GM21529 (cell line): ENCODE results near the gene RERE.

ENCODE experiments used
- ATAC-seq: cut with Tn5 transposase; IDR thresholded peaks from one replicate; pipeline ENCODE4 v1.9.1; 2021; ENCODE audit not compliant: unreplicated experiment

Gene RERE

DNA sequence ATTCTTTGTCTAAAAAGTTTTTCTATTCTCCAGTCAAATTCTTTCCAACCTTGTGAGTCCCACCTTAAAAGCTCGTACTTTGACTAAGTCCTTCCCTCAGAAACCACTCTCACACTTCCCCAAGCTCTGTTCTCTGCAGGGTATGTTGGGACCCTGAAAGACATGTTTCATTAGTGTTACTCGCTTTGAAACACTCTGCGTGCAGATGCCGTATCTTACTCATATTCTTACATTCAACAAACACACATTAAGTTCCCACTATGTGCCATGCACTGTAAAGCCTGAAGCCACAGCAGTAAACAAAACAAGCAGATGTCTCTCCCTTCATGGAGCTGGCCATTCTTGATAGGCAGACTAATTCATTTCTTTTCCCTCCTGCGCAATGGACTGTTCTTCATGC lies 229.7 kb downstream of the RERE start:
- ATAC-seq = no peak

- ATAC-seq = no peak
These were observed 231.0 kb downstream of the RERE start for GRCh38 chr1:8586438-8586837.

DNA sequence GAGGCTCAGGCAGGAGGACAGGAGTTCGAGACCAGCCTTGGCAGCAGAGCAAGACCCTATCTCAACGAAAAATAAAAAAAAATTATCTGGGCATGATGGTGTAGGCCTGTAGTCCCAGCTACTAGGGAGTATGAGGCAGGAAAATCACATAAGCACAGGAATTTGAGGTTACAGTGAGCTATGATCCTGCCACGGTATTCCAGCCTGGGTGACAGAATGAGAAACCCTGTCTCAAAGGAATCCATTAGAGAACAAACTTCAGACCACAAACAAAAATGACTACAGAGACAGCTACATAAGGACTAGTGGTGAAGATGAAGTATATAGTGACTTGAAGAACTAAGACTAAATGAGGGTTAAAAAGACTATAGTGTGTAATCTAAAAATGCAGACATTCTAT lies 233.1 kb downstream of the RERE start:
- no peak for ATAC-seq

GRCh38 chr1:8583031-8583430 lies 234.4 kb downstream of the RERE start:
- ATAC-seq = no peak

DNA sequence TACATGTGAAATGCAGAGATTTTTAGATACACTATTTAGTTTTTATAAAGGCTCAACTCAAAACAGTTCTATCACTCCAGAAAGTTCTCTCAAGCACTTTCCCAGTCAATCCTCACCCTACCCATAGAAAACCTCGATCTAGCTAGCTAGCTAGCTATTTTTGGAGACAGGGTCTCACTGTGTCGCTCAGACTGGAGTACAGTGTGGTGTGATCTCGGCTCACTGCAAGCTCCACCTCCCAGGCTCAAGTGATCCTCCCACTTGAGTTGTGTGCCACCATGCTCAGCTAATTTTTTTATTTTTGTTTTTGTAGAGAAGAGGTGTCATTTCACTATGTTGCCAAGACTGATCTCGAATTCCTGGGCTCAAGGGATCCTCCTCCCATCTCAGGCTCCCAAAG lies 236.9 kb downstream of the RERE start:
- no peak for ATAC-seq

DNA sequence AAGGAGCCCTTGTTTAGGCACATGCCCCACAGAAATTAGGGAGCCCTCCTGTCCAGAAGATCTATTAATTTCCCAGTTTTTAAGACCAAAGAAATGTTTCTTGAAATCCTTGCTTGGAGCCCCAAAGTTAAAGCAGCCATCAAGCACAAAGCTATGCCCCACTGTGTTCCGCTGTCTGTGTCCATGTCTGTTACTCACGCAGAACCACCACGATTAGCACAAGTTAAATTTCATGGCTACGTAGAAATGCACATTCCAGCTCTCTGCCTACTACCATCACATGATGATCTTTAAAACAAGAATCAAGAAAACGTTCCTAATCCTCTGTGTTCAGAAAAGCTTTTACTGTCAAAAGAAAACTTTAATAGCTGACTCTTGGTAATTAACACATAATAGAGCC lies 238.5 kb downstream of the RERE start:
- no peak for ATAC-seq

DNA sequence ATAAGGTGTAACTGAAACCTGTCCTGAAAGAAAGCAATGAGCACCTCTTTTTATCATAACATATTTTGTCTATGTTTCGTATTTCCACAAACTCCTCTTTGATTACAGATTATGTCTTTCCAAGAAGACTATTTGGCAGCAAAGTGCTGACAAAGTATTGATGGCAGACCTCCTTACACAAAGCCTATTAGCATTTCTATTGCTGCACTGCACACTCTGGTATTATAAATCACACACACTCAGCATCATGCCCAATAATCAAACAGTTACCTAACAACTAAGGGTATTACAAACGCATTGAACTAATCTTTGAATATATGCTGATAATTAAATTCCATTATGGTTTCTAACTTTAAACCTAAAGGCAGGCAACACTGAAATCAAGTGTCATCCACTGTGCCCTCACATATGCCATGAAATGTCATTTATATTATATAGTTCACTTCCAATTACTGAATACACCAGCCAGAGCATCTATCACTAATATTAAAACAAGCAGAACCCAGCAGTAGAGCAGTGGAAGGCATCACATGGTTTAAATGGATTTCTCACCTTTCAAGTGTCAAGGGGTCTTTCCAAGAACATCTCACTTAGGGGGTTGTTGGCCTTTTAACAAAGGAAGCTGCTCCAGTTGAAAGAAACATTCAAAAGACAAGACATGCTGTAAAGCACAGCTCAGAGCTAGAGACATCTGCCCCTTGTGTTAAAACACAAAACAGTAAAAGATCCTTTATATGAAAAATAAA lies 239.1 kb downstream of the RERE start:
- ATAC-seq = no peak

DNA sequence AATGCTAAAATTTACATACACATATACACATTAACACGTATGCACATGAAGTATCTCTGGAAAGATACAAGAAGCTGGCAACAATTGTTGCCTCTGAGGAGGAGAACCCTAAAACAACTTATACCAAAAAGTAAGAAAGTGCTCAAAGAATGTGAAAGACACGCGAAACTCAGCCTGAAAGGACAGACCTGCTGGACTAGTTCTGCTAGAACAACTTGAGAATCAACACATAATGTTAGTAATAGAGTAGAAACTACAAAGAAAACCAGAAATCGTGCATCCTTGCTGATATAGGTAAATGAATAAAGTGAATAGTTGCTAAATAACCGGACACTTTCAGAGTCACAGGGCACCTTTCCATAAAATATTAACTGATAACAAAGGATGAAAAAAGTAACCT lies 242.5 kb downstream of the RERE start:
- ATAC-seq = no peak

- ATAC-seq = no peak
These were observed 245.3 kb downstream of the RERE start for GRCh38 chr1:8572106-8572505.

- ATAC-seq = no peak
These were observed 246.0 kb downstream of the RERE start for GRCh38 chr1:8571200-8571984.

DNA sequence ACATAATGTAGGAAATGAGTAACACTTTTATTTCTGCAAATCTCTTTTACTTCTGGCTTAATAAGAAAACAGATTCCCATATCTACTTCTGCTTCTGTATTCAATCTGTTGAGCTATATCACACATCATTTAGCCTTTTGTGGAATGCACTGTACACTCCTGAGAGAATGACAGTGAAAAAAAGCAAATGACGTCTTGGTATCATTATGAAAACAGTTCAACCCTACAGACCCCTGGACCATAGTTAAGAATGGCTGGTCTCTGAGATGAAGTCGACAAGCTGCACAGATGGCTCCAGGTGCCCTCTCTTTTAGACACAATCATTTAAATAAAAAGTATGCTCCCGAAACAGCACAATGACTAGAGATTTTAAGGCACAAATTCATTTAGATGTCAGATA lies 247.0 kb downstream of the RERE start:
- no peak for ATAC-seq

GRCh38 chr1:8569242-8569641 lies 248.2 kb downstream of the RERE start:
- no peak for ATAC-seq

GRCh38 chr1:8568837-8569236 lies 248.6 kb downstream of the RERE start:
- ATAC-seq = no peak

- ATAC-seq = no peak
These were observed 250.3 kb downstream of the RERE start for GRCh38 chr1:8567146-8567545.

- no peak for ATAC-seq
These were observed 251.6 kb downstream of the RERE start for GRCh38 chr1:8565802-8566201.

- no peak for ATAC-seq
These were observed 253.4 kb downstream of the RERE start for GRCh38 chr1:8563944-8564537.

DNA sequence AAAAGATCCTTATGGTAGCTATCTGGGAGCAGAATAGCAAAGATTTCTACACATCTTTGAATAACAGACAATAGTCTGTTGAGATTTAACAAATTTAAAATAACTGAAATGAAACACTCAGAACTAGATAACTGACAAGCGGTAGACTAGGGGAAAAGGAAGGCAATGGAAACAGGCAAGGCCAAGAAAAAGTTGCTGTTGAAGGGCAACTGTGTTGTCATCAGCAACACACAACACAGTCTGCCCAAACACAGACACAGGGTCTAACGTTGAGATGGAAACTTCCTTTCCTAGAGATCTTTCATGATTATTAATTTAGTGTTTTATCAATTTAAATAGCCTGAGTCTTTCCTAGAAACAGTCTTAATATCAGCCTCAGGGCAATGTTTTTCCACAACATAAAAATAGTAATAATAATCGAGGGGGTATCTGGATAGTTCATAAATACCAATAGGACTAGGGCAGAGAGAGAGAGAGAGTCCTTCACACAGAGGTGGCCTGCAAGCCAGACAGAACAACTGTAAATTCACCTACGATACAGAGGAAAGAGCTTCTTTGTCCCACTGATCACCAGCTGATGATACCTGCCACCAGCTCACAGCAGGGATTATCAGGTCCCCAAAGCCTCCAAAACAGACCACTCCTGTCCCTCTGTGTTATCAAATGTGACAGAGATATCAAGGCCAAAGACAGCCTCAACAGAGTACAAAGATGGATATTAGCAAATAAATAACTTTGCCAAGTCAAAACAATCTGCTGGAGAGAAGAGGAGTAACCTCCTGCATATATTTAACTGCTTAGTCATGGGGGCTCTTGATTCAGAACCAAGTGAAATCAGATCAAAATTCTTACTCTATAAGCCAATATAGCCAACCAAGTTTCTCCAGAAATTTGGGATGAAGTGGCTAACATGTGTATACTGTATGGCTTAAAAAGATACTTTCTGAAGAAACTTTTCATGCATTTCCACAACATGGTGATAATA lies 254.3 kb downstream of the RERE start:
- no peak for ATAC-seq

DNA sequence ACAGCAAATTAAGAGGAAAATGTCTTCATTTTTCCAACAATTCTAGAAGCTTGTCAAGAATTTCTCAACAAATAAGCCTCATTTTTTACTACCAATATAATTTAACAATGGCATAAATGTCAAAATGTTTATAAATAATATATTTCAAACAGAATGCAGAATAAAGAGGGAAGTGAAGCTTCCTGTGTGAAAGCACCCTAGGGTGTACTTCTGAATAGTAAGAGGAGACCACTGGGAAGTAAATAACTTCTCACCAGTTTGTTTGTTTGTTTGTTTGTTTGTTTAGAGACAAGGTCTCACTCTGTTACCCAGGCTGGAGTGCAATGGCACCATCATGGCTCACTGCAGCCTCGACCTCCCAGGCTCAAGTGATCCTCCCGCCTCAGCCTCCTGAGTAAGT lies 255.2 kb downstream of the RERE start:
- ATAC-seq = no peak

DNA sequence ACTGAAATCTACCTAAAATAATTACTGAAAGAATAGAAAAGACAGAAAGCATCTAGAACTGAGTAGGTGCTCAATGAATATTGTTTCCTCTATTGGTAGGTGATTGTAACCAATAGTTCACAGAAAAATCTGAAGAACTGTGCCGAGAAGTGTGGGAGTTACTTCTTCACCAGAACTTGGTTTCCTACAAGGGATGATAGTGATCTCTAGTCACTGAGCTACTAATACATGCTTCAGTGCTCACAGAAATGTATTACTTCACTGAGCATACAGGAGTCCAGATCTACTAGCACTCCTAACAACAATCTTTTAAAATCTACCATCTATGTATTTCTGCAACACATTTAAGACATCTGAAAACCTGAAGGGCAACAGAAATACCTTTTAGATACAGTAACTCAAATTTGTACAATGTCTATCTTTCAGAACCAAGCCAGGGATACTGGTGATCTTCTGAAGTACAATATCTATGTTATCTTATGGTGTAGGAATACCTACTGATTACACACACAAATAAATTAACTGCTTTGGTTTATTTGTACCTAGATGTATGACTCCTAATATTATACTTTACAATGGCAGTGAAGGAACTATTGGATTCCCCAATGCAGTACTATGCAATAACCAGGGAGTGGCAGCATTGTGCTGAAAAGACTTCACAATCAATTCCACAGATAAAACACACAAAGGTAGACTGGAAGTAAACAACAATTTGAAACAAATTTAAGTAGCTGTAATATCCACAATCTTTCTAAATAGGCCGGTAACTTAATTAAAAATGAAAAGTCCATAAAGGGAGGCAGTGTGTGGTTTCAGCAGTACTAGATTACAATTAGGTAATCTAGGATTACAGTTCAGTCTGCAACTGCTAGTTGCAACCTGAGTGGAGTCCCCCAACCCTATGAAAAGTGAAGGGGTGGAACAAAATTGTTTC lies 256.6 kb downstream of the RERE start:
- no peak for ATAC-seq

DNA sequence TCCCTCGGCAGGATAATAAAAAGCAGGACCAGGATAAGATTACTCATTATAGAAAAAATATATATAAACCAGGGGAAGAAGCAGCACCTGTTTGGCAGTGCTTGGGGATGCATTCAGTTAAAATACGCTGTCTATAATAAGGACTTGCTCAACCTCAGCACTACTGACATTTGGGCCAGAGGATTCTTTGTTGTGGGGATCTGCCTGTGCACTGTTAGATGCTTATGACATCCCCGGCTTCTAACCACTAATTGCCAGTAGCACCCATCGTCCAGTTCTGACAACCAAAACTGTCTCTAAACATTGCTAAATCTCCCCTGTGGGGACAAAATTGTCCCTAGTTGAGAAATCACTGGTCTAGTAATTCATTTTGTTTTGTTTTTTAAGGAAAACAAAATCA lies 257.4 kb downstream of the RERE start:
- no peak for ATAC-seq
